GM18909 (cell line): Measurements from ENCODE around the gene DGCR8.
A peak's percentile ranks its signal among the peaks of the same experiment; 100 is the strongest.
"Not testable (repeated sequence)": the region's sequence is repeated elsewhere in the genome, so short reads cannot be mapped to it uniquely, and the experiment has no call there.

Experiments
- ATAC-seq: cut with Tn5 transposase; IDR thresholded peaks from one replicate; pipeline ENCODE4 v1.9.1; 2021; ENCODE audit warnings: mild to moderate bottlenecking; ENCODE audit not compliant: unreplicated experiment, poor library complexity

Gene DGCR8

GRCh38 chr22:20065896-20066616 is 14.0 kb upstream of the DGCR8 start:
- ATAC-seq = no peak

GRCh38 chr22:20066617-20067383 is 13.2 kb upstream of the DGCR8 start:
- ATAC-seq = no peak

- ATAC-seq = not testable (repeated sequence)
Observed at GRCh38 chr22:20067384-20067682, 12.7 kb upstream of the DGCR8 start.

GRCh38 chr22:20068640-20069039 is 11.4 kb upstream of the DGCR8 start:
- no peak for ATAC-seq

- no peak for ATAC-seq
Observed at GRCh38 chr22:20069331-20070042, 10.6 kb upstream of the DGCR8 start.

- no peak for ATAC-seq
Observed at GRCh38 chr22:20071524-20071972, 8.5 kb upstream of the DGCR8 start.

GRCh38 chr22:20076627-20077172 is 3.3 kb upstream of the DGCR8 start:
- ATAC-seq = no peak

- peak; percentile 51 for ATAC-seq
Observed at GRCh38 chr22:20080445-20080775, 369 bp downstream of the DGCR8 start.

GRCh38 chr22:20080776-20081654 is 974 bp downstream of the DGCR8 start:
- ATAC-seq = no peak

- ATAC-seq = no peak
Observed at GRCh38 chr22:20083157-20083890, 3.3 kb downstream of the DGCR8 start.

- no peak for ATAC-seq
Observed at GRCh38 chr22:20083891-20084546, 4.0 kb downstream of the DGCR8 start.

GRCh38 chr22:20084547-20085413 is 4.7 kb downstream of the DGCR8 start:
- ATAC-seq = no peak

GRCh38 chr22:20085651-20086050 is 5.6 kb downstream of the DGCR8 start:
- no peak for ATAC-seq

GRCh38 chr22:20086101-20086599 is 6.1 kb downstream of the DGCR8 start:
- no peak for ATAC-seq

GRCh38 chr22:20086763-20087162 is 6.7 kb downstream of the DGCR8 start:
- ATAC-seq = no peak

GRCh38 chr22:20087319-20088262 is 7.5 kb downstream of the DGCR8 start:
- no peak for ATAC-seq

GRCh38 chr22:20088263-20088648 is 8.2 kb downstream of the DGCR8 start:
- no peak for ATAC-seq
